ENCODE results near the gene RHD.
"Not testable (repeated sequence)": the region's sequence is repeated elsewhere in the genome, so short reads cannot be mapped to it uniquely, and the experiment has no call there.

DNA sequence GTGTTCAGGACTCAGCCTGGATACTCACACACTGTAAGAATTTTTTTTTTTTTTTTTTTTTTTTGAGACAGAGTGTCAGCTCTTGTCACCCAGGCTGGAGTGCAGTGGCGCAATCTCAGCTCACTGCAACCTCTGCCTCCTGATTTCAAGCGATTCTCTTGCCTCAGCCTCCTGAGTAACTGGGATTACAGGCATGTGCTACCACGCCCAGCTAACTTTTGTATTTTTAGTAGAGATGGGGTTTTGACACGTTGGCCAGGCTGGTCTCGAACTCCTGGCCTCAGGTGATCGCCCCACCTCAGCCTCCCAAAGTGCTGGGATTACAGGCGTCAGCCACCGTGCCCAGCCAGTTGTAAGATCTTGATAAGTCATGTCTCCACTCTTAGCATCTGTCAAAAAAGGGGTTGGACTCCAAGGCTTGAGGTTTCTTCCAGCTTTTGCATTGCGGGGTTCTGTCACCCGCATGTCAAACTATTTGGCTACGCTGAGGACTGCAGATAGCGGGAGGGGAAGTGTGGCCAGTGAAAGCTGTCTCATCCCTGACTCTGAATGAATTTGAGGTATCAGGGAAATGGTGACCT is 97.5 kb downstream of the RHD start:
- not testable (repeated sequence) for TF ChIP-seq POLR2AphosphoS5 (IDR thresholded peaks at IDR 0.05); POLR2A (IDR thresholded peaks at IDR 0.05); EP300 (IDR thresholded peaks at IDR 0.05; ENCODE audit: low read depth)
- TF ChIP-seq, protein P1, sequence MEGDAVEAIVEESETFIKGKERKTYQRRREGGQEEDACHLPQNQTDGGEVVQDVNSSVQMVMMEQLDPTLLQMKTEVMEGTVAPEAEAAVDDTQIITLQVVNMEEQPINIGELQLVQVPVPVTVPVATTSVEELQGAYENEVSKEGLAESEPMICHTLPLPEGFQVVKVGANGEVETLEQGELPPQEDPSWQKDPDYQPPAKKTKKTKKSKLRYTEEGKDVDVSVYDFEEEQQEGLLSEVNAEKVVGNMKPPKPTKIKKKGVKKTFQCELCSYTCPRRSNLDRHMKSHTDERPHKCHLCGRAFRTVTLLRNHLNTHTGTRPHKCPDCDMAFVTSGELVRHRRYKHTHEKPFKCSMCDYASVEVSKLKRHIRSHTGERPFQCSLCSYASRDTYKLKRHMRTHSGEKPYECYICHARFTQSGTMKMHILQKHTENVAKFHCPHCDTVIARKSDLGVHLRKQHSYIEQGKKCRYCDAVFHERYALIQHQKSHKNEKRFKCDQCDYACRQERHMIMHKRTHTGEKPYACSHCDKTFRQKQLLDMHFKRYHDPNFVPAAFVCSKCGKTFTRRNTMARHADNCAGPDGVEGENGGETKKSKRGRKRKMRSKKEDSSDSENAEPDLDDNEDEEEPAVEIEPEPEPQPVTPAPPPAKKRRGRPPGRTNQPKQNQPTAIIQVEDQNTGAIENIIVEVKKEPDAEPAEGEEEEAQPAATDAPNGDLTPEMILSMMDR (IDR thresholded peaks at IDR 0.05) = not testable (repeated sequence)
